Measurements from ENCODE around the gene GADD45G.
A peak's percentile ranks its signal among the peaks of the same experiment; 100 is the strongest.

GADD45G gene

DNA sequence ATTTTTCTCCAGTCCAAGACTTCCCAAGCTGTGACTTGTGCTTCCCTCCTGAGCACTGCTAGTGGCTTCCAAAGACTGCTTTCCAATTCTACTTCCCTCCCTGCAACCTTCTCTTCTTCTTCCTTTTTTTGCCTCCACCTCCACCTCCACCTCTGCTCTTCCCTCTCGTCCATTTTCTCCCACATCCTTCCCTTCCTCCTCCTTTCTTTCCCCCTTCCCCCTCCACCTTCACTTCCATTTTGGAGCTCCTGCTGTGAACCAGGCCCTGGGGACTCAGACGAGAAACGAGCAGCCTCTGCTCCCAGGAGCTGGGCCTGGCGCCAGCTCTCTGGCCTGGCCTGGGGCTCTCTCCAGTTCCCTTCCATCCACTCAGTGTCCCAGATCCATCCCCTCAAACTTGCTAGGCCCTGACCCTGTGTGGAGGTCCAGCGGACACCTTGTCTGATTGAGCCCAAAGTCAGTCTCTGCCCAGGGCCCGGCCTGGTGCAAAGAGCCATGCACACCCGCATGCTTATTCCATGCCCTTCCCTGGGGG lies 5.6 kb downstream of the GADD45G start:
- no peak for DNase-seq

DNA sequence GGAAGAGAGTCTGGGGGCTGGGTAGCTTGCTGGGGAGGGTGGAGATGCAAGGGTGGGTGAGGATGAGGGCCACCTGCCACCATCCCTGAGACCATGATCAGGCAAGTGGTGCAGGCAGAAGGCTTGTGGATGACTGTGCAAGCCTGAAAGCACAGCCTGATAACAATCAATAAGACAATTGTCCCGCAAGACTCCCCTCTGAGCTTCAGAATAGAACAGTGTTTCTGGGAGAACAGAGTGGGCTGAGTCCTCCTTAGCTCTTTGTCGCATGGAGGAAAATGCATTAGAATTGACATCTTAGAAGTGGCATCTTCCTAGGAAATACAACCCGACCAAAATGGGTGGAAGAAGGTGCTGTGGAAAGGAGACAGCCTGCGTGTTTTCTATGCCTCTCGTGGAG lies 6.6 kb downstream of the GADD45G start:
- no peak for DNase-seq

DNA sequence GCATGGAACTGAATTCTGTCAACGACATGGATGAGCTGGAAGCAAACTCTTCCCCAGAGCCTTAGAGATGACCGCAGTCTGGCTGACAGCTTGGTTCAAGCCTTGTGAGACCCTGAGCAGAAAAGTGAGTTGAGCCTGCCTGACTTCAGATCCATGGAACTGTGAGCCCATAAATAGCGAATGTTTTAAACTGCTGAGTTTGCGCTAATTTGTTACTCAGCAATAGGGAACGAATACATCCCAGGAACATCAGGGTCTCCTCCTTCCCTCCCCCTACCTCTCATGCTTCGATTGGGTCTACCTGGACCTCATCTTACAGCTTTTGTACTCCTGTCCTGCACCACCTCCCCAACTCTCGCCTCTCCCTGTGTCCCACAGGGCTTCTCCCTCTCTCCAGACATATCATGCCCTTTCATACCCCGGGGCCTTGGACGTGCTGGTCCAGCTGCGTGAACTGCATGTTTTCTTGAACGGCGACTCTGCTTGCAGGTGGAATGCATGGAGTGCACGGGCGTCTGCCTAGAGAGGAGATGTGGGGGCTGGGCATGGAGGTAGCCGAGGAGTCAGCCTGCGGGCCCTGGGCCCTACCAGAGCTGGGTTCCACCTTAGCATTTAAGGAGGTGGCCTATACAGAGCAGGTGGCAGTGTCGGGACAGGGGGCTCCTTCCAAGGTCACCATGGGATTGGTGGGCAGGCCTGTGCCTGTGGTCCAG lies 7.9 kb downstream of the GADD45G start:
- DNase-seq: no peak

DNA sequence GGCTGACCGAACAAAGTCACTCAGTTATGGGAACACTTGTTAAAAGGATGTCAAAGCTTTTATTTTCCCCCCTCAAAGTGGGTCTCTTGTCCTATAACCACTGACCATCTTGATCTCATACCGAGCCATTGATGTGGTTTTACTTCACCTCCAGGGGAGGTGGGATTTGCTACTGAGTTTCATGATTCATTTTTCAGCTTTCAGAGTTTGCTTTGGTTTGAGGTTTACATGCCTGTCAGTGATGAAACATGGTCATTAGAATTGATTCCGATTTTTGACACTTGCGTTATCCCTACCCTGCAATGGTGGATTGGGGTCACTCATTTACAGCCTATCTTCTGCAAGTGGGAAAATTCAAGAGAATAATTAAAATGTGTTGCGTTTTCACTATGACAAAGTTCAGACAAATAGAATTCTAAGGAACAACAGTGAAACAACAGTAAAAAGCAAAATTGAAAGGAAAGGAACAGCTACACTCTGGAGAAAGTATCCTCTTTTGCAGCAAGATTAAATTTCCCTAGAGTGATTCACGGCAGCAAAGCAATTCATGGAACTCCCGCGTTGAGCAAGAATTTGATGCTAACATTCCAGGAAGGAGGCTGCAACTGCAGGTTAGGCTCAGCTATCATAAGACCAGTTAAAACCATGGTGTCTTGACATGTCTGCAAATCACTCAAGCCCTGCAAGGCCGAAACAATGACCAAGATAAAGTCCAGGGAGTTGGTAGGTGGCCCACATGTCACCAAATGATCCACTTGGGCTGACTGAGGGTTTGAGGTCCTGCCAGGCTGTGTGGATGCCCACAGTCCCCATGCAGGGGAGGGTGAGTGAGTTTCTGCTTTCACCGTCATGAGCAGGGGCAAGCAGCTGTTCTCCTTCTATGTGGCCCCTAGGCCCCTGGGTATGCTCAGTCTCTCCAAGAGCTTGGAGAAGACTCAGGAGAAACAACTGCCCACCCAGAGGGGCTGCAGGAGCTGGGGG lies 9.4 kb downstream of the GADD45G start:
- DNase-seq: no peak

DNA sequence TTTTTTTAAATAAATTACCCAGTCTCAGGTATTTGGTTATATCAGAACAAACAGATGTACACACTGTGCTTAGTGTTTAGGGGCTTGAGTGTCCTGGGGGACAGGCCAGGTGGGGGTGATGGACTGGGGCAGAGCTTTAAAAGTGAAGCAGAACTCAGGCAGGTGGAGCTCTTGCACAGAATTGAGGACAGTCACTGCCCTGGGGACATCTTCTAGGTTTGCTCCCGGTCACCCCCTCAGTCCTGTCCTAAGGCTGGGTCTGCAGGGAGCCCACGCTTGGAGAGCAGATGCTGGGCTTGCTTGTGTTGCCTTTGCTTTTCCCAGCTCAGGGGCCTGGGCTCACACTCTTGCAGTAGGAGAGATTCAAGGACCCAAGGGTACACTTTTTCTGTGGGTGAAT lies 10.8 kb downstream of the GADD45G start:
- no peak for DNase-seq

DNA sequence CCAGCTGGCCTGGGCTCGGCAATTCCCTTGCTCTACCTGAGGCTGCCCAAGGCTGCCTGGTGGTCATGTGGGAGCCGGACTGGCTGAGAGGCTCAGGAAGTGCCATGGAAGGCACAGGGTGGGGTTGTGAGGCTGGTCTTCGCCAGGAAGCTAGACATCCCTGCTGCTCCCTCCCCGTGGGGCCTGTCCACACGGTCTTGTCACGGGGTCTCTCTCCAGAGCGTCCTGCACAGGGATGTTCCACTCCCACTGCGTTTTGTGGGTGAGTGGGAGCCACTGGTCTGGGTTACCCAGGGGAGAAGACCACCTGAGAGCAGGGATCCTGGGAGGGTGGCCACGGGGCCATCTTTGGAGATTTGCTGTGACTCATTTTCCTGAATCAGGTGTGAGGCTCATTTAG lies 11.6 kb downstream of the GADD45G start:
- no peak for DNase-seq

DNA sequence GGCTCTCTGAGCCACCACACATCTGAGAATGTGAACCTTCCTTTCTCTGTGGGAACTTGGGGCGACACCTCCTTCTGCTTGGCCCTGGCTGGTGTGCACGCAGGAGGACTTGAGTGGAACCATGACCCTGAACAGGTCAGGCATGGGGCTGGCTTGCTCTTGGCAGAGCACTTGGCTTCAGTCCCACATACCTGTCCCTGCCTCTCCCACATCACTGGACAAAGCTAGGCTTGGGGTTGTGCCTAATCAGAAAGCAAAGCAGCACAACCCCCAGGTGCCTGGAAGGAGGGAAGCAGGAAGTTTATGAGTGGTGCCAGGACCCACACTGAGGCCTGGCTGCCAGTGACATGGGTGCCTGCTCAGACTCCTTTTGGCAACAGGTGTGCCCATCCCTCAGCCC lies 13.2 kb downstream of the GADD45G start:
- no peak for DNase-seq

DNA sequence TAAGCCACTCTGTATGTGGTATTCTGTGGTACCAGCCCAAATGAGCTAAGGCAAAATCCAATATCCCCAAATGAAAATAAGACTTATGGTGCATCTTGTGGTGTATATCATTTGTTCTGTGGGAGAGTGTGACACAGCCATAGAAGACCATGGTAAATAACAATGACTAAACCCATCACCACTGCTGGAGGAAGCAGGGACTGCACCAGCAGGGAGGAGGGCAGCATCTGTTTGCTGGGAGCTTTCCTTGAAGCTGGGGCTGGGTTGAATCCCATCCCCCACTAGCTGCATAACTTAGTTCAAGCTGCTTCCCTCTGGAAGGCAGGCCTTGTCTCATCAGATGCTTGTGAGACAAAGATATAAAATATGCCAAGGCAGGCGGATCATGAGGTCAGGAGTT lies 14.2 kb downstream of the GADD45G start:
- DNase-seq: no peak

DNA sequence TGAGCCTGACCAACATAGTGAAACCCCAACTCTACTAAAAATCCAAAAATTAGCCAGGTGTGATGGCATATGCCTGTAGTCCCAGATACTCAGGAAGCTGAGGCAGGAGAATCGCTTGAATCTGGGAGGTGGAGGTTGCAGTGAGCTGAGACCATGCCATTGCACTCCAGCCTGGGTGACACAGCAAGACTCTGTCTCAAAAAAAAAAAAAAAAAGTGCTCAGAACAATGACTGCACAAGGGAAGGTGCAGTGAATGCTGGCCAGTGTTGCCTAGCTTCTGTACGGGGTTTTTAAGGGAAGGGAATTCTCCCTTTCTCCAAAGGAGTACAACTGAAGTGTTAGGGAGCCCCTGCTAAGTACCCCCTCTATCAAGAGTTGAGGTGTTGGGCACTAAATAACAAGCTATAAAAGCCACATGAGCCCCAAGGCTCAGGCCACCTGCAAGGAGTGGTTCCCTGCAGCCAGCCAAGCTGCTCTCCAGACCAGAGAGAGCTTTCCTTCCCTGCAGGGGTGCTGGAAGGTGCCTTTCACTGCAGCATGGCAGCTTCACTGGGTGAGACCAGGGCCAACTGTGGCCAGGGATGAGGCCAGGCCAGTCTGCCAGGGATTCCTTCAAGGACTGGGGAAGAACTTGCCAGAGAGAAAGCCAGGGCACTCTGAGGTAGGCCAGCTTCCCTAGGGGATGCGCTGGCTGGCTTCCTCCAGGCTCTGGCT lies 14.8 kb downstream of the GADD45G start:
- no peak for DNase-seq

DNA sequence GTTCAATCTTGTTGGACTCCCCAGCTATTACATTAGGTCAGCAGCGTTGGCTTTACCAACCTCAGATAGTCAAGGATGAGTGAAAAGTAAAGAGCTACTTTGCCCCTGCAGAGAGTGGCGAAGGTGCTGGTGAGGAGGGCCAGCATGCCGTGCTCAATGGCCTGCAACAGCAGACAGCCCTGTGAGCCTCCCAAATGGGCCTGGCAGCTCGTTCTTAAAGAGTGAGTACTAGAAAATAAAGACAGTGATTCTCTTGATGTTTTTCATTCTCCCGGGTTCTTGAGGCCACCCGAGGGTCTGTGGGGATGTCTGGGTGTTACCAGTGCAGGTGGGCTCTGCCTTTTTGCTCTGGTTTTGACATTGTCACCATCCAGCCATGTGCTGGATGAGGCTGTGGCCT lies 16.2 kb downstream of the GADD45G start:
- DNase-seq: no peak

DNA sequence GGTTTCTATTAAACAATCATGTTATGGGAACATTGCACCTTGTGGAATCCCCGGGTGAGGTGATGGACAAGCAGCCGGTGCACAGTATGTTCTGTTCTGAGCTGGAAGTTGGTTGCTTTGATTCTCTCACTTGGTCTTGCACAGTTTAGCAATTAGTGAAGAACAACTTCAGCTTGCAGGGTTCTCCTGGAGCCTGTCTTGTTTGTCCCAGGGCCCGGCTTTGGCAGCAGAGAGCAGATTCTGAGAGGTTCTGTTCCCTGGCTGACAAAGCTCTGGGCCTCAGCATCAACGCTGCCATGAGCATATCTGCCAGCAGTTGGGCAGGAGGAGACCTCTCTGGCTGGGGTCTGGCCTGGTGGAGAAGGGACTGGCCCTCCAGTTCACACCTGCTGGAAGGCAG lies 16.9 kb downstream of the GADD45G start:
- DNase-seq: no peak

DNA sequence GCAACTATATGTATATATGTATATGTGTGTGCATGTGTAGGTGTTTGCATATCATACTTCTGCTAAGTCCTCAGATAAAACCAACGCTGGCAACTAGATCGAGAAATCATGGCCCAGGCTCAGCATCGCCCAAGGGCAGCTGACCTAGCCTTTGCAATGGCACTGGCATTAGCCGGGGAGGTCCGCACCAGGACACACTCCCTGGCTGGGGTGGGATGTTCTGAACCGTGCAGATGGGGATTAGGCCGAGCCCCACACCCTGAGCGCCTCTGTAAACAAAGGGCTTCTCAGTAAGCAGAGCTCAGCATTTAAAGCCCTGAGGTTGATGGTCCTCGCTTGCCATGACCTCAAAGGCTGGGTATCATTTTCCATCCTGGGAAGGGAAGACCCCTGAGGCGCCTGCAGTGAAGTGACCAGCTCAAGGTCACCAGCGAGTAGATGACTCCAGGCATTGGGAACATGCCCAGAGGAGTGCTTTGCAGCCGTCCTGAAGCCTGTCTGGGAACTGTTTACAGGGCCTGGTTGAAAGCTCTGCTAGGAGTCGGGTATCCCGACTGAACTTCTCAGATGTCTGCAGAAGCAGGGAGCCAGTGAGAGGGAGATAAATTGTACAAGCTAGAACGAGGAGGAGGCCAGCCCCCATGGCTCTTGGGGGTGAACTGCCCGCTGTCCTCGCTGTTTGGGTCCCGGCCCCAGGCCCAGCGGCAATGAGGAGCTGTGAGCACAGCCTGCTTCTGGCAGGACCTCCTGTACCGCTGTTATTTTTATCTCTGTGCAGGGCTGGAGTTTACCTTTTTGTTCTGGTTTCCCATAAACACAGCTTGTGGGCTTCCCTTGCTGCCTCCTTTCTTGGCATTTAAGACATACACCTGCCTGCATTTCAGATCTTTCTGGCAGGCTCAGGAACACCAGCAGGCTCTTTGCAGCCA lies 18.4 kb downstream of the GADD45G start:
- no peak for DNase-seq

DNA sequence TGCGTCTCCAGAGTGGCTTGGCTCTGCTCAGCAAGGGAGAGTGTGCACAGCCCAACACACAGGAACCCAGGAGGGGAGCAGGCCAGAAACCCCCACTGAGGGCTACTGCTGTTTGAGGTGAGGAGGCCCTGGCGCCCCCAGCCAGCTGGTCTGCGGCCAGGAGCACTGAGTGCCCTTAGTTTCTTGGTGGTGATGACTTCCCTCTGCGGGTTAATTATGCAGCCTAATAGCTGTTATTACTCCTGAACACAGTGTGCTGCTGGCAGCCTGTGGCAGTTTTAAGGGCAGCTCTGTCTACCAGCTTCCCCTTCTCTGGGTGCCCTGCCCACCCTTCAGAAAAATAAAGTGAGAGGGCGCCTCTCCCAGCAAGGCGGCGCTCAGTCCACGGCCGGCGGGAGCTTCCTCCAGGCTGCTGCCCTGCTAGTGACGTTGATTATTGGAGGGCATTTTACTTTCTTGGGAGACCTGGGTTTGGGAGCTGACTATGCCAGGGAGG lies 19.2 kb downstream of the GADD45G start:
- peak; percentile 71 for DNase-seq

DNA sequence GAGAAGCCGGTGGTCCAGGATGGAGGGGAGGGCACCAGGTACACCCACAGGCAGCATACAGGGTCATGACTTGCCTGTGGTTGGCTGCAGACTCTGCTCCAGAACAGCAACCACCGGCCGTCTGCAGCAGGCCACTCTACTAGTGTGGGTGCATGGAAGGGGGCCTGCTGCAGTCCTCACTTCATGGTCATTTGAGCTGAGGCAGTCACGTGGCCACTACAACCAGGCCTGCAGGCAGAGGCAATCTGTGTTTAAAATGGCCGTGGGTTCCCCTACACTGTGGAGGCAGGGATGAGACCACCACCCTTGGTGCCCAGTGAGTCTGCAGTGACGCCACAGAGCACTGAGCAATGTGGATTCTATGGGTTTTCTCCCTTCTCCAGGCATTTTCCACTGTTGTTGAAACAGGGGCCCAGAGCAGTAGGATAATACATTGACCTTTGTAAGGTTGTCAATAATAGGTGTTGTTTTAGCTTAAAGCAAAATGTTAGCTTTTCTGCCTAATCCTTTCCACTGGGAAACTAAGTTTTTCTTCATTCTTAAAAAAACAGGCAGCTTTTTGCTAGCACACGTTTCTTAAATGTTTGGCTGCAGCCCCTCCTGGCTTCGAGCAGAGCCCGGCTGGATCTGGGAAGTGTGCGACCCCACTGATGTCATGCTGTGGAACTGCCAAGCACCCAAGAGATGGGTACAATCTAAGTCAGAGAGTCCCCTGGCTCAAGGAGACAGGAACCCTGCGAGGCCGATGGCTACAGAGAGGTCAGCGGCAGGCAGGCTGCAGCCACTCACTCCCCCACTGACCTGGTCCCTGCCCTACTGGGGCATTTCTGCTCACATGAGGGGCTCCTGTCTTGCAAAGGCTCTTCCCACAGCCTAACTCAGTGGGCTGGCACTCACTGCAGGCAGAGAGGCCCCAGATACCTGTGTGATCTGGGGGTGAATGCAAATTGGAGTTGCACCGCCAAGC lies 21.2 kb downstream of the GADD45G start:
- no peak for DNase-seq

DNA sequence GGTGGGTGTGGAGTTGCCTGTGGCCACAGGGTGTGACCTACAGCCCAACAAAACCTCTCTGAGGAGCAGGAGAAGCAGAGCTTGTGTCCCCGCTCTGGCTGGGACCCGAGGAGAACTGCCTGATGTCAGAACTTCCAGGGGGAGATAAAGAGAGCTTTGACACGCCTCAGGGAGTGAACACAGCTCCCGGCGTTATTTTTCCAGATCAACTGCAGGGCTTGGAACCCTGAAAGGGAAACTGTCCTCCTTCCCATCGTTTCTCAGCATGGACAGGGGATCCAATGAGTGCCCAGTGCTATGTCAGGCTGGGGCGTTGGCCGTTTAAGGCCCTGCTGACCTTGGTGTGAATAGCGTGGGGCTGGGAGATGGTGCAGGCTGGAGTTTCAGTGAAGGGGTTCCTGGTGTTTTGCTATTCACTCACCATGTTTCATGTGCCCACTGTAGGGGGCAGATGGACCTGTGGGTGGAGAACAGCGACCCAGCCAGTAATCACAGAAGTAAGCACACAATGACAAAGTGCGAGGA lies 22.0 kb downstream of the GADD45G start:
- no peak for DNase-seq

DNA sequence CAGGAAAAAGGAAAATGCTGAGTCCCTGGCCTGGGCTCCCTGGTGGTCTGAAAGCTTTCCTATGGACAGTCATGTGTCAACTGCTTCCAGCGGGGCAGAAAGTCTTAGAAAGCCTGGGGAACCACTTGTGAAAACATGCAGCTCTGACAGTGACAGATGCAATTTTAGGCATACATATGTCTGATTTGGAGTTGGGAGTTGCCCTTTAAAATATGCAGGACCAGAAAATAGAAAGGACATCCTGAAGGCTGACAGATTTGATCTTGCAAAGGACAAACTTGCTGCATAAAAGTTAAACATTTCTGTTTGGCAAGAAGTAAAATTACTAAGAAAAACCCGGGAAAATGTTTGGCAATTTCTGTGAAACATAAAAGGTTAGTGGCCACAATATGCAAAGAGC lies 23.8 kb downstream of the GADD45G start:
- no peak for DNase-seq

DNA sequence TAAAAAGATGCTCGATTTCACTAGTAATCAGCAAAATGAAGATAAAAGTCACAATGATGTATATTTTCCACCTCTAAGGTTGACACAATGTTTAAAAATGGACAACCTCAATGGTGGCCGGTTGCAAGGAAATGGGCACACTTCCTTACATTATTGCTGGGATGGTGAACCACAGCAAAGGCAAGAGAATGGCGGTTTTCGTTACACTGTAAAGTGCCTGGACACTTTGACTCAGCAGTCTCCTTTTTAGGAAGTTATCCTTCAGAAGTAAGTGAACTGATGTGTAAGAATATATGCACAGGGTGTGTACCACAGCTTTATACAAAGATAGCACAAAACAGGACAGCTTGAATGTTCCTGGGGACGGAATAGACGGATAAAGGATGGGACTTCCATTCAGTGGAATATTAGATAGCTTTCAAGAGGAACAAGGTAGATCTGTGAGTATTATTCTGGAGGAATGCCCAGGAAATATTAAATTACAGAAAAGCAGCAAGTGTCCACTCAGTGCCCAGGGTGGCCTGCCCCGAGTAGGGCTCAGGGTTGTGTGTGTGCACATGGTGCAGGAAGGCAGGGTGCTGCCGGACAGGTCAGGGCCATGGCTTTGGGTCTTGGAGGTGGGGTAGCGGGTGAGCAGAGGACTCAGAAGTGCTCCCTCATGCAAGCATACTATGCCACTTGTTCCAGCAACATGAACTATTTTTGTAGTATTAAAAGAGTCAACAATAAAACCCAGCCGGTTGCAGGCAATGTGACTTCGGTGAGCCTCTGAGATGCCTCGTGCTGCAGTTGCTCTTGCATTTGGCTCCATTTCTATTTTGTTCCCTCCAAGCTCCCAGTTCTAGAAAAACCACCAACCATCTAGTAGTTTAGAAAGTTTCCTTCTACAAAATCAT lies 24.5 kb downstream of the GADD45G start:
- no peak for DNase-seq

DNA sequence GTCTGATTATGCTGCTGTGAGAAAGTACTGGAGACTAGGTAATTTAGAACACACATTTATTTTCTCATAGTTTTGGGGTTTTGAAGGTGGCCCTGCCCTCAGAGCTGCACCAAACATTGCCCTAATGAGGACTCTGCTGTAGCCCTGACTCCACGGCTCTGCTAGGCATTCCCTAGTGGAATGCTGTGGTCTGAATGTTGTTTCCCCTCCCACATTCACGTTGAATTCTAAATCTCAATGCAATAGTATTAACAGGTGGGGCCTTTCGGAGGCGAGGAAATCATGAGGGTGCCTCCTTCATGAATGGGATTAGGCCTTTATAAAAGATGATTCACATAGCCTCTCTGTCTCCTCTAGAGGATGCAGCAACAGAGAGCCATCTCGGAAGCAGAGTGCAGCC lies 25.7 kb downstream of the GADD45G start:
- no peak for DNase-seq

DNA sequence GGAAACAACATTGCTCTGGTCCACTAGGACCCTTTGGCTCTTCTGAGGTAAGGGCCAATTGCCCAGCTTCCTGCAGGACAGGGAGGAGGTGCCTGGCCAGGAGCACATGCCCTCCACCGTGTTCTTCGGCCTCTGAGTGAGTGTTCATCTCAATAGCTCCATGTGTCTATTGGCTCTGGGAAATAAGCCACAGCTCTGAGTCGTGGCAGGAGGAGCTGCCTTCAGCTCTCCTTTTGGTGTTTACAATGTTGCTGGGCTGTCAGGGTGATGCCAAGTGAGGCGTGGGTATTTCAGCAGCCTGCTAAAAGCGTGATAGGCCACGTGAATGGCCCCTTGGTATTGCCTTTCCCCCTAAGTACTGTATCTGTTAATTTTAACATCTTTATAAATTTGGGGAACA lies 26.6 kb downstream of the GADD45G start:
- DNase-seq: no peak
